Measurements from ENCODE around the gene KCNH1. TPM values are rescaled to one million over a fixed set of nuclear protein-coding genes. Genes with fewer than 3 reads are reported as not detected.

Gene KCNH1
- total and polyA plus RNA-seq, 9 of the 15 experiments (the other 6 are each of a cell fraction or from before 2014, with no cell fraction given): not detected

DNA sequence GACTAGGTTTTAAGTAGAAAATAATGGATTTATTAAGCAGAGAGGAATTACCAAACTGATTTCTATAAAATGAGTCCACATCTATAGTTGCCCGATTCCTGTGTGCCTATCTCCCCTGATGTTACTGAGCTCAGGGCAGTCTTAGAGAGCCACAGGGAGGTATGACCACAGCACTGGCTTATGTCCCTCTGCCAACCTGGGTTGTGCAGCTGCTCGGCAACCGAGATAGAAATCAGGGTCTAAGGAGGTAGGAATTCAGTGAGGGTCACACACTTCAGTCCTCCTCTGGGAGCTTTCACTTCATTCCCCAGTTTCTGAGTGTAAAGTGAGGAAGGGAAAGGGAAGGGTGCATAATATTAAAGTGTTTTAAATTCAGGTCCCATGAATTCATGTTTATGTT, 386.8 kb downstream of the KCNH1 start (continued):
- TF ChIP-seq NBN (IDR thresholded peaks at IDR 0.05; ENCODE audit: low read depth): no peak
- TF ChIP-seq, protein P1, sequence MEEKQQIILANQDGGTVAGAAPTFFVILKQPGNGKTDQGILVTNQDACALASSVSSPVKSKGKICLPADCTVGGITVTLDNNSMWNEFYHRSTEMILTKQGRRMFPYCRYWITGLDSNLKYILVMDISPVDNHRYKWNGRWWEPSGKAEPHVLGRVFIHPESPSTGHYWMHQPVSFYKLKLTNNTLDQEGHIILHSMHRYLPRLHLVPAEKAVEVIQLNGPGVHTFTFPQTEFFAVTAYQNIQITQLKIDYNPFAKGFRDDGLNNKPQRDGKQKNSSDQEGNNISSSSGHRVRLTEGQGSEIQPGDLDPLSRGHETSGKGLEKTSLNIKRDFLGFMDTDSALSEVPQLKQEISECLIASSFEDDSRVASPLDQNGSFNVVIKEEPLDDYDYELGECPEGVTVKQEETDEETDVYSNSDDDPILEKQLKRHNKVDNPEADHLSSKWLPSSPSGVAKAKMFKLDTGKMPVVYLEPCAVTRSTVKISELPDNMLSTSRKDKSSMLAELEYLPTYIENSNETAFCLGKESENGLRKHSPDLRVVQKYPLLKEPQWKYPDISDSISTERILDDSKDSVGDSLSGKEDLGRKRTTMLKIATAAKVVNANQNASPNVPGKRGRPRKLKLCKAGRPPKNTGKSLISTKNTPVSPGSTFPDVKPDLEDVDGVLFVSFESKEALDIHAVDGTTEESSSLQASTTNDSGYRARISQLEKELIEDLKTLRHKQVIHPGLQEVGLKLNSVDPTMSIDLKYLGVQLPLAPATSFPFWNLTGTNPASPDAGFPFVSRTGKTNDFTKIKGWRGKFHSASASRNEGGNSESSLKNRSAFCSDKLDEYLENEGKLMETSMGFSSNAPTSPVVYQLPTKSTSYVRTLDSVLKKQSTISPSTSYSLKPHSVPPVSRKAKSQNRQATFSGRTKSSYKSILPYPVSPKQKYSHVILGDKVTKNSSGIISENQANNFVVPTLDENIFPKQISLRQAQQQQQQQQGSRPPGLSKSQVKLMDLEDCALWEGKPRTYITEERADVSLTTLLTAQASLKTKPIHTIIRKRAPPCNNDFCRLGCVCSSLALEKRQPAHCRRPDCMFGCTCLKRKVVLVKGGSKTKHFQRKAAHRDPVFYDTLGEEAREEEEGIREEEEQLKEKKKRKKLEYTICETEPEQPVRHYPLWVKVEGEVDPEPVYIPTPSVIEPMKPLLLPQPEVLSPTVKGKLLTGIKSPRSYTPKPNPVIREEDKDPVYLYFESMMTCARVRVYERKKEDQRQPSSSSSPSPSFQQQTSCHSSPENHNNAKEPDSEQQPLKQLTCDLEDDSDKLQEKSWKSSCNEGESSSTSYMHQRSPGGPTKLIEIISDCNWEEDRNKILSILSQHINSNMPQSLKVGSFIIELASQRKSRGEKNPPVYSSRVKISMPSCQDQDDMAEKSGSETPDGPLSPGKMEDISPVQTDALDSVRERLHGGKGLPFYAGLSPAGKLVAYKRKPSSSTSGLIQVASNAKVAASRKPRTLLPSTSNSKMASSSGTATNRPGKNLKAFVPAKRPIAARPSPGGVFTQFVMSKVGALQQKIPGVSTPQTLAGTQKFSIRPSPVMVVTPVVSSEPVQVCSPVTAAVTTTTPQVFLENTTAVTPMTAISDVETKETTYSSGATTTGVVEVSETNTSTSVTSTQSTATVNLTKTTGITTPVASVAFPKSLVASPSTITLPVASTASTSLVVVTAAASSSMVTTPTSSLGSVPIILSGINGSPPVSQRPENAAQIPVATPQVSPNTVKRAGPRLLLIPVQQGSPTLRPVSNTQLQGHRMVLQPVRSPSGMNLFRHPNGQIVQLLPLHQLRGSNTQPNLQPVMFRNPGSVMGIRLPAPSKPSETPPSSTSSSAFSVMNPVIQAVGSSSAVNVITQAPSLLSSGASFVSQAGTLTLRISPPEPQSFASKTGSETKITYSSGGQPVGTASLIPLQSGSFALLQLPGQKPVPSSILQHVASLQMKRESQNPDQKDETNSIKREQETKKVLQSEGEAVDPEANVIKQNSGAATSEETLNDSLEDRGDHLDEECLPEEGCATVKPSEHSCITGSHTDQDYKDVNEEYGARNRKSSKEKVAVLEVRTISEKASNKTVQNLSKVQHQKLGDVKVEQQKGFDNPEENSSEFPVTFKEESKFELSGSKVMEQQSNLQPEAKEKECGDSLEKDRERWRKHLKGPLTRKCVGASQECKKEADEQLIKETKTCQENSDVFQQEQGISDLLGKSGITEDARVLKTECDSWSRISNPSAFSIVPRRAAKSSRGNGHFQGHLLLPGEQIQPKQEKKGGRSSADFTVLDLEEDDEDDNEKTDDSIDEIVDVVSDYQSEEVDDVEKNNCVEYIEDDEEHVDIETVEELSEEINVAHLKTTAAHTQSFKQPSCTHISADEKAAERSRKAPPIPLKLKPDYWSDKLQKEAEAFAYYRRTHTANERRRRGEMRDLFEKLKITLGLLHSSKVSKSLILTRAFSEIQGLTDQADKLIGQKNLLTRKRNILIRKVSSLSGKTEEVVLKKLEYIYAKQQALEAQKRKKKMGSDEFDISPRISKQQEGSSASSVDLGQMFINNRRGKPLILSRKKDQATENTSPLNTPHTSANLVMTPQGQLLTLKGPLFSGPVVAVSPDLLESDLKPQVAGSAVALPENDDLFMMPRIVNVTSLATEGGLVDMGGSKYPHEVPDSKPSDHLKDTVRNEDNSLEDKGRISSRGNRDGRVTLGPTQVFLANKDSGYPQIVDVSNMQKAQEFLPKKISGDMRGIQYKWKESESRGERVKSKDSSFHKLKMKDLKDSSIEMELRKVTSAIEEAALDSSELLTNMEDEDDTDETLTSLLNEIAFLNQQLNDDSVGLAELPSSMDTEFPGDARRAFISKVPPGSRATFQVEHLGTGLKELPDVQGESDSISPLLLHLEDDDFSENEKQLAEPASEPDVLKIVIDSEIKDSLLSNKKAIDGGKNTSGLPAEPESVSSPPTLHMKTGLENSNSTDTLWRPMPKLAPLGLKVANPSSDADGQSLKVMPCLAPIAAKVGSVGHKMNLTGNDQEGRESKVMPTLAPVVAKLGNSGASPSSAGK (IDR thresholded peaks at IDR 0.05): no peak
- TF ChIP-seq, protein P2, sequence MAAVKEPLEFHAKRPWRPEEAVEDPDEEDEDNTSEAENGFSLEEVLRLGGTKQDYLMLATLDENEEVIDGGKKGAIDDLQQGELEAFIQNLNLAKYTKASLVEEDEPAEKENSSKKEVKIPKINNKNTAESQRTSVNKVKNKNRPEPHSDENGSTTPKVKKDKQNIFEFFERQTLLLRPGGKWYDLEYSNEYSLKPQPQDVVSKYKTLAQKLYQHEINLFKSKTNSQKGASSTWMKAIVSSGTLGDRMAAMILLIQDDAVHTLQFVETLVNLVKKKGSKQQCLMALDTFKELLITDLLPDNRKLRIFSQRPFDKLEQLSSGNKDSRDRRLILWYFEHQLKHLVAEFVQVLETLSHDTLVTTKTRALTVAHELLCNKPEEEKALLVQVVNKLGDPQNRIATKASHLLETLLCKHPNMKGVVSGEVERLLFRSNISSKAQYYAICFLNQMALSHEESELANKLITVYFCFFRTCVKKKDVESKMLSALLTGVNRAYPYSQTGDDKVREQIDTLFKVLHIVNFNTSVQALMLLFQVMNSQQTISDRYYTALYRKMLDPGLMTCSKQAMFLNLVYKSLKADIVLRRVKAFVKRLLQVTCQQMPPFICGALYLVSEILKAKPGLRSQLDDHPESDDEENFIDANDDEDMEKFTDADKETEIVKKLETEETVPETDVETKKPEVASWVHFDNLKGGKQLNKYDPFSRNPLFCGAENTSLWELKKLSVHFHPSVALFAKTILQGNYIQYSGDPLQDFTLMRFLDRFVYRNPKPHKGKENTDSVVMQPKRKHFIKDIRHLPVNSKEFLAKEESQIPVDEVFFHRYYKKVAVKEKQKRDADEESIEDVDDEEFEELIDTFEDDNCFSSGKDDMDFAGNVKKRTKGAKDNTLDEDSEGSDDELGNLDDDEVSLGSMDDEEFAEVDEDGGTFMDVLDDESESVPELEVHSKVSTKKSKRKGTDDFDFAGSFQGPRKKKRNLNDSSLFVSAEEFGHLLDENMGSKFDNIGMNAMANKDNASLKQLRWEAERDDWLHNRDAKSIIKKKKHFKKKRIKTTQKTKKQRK (IDR thresholded peaks at IDR 0.05; ENCODE audit: borderline replicate concordance, low read depth, low read length): no peak
- no peak for TF ChIP-seq CBX8 (IDR thresholded peaks at IDR 0.05; ENCODE audit: borderline replicate concordance, extremely low read depth, low read depth, low read length, poor library complexity, severe bottlenecking)
- no peak for TF ChIP-seq RUNX1 (IDR thresholded peaks at IDR 0.05; ENCODE audit: low read depth)
